ENCODE results near the gene CGNL1. TPM values are rescaled to one million over a fixed set of nuclear protein-coding genes. Genes with fewer than 3 reads are reported as not detected.

Gene CGNL1
- total RNA-seq, 1 donor from 2014 or later = 31.9 TPM

DNA sequence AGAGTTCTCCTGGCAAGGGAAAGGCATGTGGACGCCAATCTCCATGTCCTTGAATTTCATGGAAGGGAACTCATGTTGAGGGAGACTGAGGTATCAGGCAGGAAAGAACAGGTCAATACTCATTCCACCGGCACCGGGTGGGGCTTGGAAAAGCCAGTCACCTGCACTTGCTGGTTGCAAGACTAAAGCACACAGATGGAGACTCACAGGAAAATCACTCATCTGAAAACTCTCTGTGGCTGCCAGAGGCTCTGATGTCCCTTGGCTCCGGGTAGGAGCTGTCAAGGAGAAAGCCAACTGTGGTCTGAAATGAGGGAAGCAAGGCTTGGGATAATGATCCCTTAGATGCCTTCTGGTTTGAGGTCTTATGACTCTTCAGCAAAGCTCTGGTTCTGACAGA lies 8.7 kb upstream of the CGNL1 start:
- Histone ChIP-seq H3K4me3 (no peak overlapping the region), H3K36me3 (no peaks in the 10 kb centered on the region), H3K4me1 (no peaks in the 10 kb centered on the region), H3K9me3 (replicated peaks) (no peaks in the 10 kb centered on the region), H3K27ac (replicated peaks) (no peak overlapping the region), H3K27me3 (ENCODE audit: low read depth) (no peaks in the 10 kb centered on the region)
- no peak for TF ChIP-seq CTCF (IDR thresholded peaks at IDR 0.05; ENCODE audit: borderline replicate concordance)
- no peak for DNase-seq
- intact Hi-C loops (cut with micrococcal nuclease) = no loop called here

- Histone ChIP-seq H3K4me1 (peaks cover under 1% of the 10 kb centered on the region), H3K27me3 (ENCODE audit: low read depth) (peaks cover 8% of the 10 kb centered on the region), H3K36me3 (no peaks in the 10 kb centered on the region), H3K4me3 (no peak overlapping the region), H3K9me3 (replicated peaks) (no peaks in the 10 kb centered on the region), H3K27ac (replicated peaks) (no peak overlapping the region)
- TF ChIP-seq CTCF (IDR thresholded peaks at IDR 0.05; ENCODE audit: borderline replicate concordance) = no peak
- intact Hi-C loops (cut with micrococcal nuclease) = no loop called here
- no peak for DNase-seq
Observed at GRCh38 chr15:57370929-57371328, 5.4 kb upstream of the CGNL1 start.

DNA sequence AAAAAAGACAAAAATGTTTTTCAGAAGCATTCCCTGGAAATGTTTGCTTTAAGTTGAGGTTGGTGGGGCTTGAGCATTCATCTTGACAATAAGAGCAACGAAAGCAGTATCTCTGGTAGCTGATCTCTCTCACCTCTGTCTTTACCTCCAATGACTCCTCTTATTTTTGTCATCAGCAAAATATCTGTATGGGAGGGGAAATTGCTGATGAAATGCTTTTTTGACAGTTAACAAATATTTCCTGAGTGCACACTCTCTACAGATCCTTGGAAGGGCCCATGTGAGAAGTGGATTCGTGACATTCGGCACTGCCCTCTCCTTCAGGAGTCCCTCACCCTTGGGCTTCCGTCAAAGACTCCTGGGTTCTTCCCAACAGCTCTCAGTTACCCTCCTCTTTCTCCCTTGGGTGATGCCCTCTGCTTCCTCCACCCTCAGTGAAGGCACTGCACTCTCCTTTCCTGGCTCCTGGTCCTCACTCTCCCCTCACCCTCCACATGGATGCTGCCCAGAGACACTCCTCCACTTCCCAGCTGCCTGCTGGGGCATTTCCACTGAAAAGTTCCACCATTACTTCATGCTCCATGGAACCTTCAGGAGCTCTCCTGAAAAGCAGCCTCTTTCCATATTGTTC lies 2.9 kb upstream of the CGNL1 start:
- intact Hi-C loops (cut with micrococcal nuclease) = no loop called here
- no peak for TF ChIP-seq CTCF (IDR thresholded peaks at IDR 0.05; ENCODE audit: borderline replicate concordance)

DNA sequence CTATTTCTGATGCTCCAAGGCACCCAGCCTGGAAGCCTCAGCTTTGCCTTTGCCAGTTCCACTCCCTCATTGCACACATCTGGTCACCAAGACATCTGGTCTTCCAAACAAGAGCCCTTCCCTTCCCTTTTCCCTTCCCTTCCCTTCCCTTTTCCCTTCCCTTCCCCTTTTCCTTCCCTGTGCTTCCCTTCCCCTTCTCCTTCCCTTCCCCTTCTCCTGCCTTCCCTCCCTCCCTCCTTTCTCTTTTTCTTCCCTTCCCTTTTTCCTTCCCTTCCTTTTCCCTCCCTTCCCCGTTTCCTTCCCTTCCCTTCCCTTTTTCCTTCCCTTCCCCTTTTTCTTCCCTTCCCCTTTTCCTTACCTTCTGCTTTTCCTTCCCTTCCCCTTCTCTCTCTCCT lies 2.4 kb upstream of the CGNL1 start:
- no peak overlapping the region for H3K27ac ChIP-seq (replicated peaks)
- no peaks in the 10 kb centered on the region for H3K36me3 ChIP-seq
- no peaks in the 10 kb centered on the region for H3K9me3 ChIP-seq (replicated peaks)
- no peak for TF ChIP-seq CTCF (IDR thresholded peaks at IDR 0.05; ENCODE audit: borderline replicate concordance)
- H3K4me3 ChIP-seq = no peak overlapping the region
- peaks cover 37% of the 10 kb centered on the region for H3K27me3 ChIP-seq (ENCODE audit: low read depth)
- DNase-seq = no peak
- intact Hi-C loops (cut with micrococcal nuclease) = no loop called here
- peaks cover 15% of the 10 kb centered on the region for H3K4me1 ChIP-seq

More for the DNA sequence above, 2.9 kb upstream of the CGNL1 start:
- H3K27ac ChIP-seq (replicated peaks) = no peak overlapping the region
- no peaks in the 10 kb centered on the region for H3K9me3 ChIP-seq (replicated peaks)
- peaks cover 15% of the 10 kb centered on the region for H3K4me1 ChIP-seq
- DNase-seq = no peak
- H3K4me3 ChIP-seq = no peak overlapping the region
- H3K36me3 ChIP-seq = no peaks in the 10 kb centered on the region
- peaks cover 32% of the 10 kb centered on the region for H3K27me3 ChIP-seq (ENCODE audit: low read depth)

GRCh38 chr15:57376696-57377477 lies 582 bp downstream of the CGNL1 start:
- intact Hi-C loops (cut with micrococcal nuclease) = no loop called here
- H3K9me3 ChIP-seq (replicated peaks) = no peaks in the 10 kb centered on the region
- H3K36me3 ChIP-seq = no peaks in the 10 kb centered on the region
- H3K27ac ChIP-seq (replicated peaks) = peak overlapping the region; percentile 53
- peaks cover 67% of the 10 kb centered on the region for H3K27me3 ChIP-seq (ENCODE audit: low read depth)
- peaks cover 18% of the 10 kb centered on the region for H3K4me1 ChIP-seq
- peak overlapping the region; percentile 74 for H3K4me3 ChIP-seq
- peak; percentile 31 for DNase-seq
- no peak for TF ChIP-seq CTCF (IDR thresholded peaks at IDR 0.05; ENCODE audit: borderline replicate concordance)
